ENCODE measurements around the gene PCDH15.

Gene PCDH15

GRCh38 chr10:54120806-54121205 is 680.2 kb downstream of the PCDH15 start:
- no peak for DNase-seq

DNA sequence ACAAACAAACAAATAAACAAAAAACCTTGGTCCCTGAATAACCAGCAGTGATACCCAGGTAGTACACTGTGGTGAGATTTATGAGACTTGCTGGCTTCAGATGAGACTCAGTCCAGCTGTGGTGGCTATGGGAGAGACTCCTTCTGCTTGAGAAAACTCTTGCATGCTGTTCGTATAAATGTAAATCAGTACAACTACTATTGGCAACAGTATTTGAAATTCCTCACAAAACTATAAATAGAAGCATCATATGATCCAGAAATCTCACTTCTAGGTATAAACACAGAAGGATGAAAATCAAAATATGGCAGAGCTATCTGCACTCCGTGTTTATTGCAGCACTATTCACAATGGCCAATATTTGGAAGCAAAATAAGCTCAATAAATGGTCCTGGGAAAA is 692.1 kb downstream of the PCDH15 start:
- DNase-seq: no peak

DNA sequence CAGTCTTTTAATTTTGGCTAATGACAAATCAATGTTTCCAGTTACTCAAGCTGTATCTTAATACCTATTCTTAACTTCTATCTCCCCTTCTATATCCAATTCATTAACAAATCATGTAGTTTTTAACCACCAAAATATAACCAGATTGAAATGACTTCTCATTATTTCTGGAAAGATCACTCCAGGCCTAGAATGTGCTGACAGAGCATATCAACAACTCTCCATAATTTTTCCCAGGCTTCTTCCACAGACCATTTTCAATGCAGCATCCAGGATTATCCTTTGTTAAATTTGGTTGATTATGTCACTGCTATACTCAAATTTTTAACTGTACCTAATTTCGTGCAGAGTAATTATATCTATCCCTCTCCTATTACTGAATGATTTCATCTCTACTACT is 704.1 kb downstream of the PCDH15 start:
- no peak for DNase-seq

DNA sequence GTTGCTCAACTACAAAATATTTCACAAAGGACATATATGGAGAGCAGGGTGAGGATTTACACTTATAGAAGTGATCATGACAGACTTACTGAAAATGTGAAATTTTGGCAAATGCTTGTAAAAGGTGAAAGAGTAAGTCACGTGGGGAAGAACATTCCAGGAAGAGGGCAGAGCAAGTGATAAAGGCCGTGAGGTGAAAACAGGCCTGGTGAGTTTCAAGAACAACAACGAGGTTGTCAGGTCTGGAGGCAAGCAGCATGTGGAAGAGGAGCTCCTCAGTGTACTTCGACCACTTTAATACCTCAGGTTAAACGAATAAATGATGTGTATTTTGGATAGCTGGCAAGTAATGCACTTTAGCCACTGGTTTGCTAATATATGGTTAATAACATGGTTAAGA is 706.7 kb downstream of the PCDH15 start:
- no peak for DNase-seq

GRCh38 chr10:54091237-54091636 is 709.8 kb downstream of the PCDH15 start:
- DNase-seq: no peak

- no peak for DNase-seq
Observed at GRCh38 chr10:54081950-54082349, 719.1 kb downstream of the PCDH15 start.

DNA sequence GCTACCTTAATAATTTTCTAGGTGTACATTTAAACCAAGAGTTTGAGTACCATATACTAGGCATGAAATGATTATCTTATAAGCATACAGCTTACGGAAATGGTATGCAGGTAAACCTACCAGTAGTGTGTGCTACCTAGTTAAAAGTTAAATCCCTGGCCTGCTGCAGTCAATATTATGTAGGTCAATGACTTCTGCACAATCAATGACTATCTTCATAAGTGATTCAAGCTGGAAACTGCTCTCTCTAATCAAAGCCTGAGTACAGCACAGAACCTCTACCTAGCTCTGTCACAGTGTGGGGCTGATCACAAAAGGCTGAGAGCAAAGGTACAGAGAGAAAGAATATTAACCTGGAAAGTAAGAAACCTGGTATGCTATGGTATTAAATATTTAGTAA is 733.7 kb downstream of the PCDH15 start:
- no peak for DNase-seq

DNA sequence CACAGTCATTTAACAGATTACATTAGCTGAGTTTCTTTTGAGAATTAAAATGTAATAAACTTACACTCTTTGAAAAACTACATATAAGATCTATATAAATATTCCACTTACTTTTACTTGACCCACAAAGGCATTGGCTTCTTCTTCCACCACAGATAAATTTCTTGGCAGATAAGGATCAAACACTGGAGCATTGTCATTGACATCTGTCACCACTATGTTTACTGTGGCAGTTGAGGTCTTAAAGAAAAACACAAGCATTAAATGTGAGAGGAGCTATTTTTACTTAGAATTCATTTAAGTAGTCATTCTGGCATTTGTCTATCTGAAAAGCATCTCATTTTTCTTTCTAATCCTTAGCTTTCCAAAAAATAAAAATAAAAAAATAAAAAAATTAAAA is 734.4 kb downstream of the PCDH15 start:
- DNase-seq: no peak

DNA sequence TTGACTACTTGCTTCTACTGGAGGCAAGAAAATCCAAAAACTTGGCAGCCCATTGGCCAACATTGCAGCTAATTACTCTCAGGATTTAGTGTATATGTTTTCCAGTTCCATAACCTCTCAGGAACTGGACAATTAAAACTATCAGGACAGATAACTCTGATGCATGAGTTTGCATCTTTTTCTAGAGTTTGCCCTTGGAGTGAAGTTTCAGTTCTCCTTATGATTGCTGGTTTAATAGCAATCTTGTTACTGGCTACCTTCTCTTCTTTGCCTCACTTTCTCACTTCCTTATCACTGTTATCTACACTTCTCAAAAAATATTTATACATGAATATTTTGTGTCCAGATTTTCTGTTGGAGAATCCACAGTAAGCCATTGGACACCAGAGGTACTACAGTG is 735.9 kb downstream of the PCDH15 start:
- DNase-seq: no peak

DNA sequence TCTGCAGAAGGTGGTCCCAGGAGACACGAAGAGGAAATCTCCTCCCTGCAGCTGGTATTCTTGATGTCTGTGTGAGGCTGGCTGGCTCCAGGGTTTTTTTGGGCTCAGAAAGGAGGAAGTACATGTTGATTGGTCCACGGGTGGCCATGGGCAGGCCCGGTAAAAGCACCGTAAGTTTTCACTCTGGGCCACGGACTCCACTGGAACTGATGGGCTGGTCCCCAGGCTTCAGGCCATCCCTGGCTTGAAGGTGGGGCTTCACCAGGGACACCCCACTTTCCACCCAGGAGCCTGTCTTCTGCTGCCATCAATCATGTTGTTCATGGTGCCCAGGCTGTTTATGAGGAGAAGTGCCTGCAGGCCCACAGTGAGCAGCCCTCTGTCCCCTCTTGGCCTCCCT is 736.8 kb downstream of the PCDH15 start:
- no peak for DNase-seq

DNA sequence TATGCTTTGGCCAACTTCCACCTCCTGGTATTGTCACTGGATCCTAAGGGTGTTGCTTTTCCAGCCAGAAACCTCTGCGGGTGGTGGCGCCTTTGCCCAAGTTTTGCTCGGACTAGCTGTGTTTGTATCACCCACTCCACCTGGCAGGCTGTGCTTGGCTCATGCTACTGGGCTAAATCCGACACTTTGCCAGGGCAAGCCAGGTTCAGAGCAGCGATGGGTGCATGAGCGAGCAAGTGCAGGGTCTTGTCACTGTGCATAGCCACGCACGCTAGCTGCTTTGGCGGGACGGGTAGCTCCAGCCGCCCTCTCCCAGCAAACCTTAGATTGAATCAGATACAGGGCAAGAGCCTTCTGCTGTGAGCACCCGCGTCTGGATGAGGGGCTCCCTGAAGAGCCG is 737.5 kb downstream of the PCDH15 start:
- no peak for DNase-seq

DNA sequence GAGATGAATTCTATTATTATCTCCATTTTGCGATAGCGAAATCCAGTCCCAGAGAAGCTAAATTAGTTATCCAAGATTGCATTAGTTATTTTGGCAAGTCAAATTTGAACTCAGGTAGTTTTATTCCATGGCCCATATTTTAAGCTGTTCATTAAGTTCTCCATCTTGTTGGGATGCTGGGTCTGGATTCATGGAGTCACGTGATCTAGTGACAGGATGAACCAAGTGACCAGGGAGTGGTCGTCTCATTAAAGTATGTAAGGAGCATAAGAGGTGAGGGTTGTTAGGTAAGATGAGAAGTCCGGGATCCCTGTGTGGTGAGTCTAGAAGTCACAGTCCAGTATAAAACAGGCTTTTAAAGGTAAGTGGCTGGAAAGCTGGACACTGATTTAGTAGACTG is 740.5 kb downstream of the PCDH15 start:
- DNase-seq: no peak

DNA sequence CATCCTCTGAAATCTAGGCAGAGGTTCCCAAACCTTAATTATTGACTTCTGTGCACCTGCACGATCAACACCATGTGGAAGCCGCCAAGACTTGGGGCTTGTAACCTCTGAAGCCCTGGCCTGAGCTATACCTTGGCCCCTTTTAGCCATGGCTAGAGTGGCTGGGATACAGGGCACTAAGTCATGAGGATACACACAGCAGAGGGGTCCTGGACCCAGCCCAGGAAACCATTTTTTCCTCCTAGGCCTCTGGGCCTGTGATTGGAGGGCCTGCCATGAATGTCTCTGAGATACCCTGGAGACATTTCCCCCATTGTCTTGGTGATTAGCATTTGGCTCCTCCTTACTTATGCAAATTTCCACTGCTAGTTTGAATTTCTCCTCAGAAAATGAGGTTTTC is 743.7 kb downstream of the PCDH15 start:
- DNase-seq: no peak

DNA sequence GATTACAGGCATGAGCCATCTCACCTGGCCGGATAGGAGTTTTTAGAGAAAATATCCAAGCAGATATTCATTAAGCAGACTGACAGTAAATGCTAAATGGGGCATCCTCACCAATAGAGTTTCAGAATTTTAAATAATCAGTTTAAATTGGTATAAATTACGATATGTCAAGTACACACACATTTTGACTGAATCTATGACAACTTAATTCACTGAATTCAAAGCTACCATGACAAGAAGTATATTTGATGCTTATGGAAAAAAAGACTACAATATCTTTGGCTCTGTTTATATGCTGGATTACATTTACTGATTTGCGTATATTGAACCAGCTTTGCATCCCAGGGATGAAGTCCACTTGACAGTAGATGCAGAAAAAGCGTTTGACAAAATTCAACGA is 774.7 kb downstream of the PCDH15 start:
- DNase-seq: no peak

GRCh38 chr10:54011117-54011516 is 789.9 kb downstream of the PCDH15 start:
- no peak for DNase-seq

DNA sequence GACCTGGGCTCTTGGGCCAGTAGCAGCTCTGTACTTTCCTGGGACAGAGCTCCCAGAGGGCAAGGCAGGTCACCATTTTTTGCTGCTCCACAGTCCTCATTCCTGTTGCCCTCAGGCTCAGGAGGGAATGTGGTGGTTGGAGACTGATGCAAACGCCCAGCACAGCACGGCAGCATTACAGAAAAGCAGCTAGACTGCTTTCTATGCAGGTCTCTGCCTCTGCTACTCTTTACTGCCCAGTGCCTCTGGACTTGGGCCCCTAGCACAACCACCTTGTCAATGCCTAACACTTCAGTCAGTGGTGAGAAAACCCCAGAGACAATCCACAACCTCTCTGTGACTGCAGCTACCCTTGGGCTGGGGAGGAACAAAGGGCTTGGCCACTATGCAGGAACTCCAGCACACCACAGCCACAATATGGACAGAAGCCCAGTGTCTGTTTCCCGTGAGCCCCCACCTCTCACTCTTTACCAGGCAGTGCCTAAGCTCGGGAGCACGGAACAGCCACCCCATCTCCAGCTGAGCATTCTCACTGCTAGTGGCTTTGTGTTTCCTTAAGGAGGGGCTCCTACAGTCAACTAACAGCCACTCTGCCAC is 790.6 kb downstream of the PCDH15 start:
- no peak for DNase-seq

- DNase-seq: no peak
Observed at GRCh38 chr10:54009672-54010071, 791.4 kb downstream of the PCDH15 start.

- no peak for DNase-seq
Observed at GRCh38 chr10:54002077-54002476, 799.0 kb downstream of the PCDH15 start.

DNA sequence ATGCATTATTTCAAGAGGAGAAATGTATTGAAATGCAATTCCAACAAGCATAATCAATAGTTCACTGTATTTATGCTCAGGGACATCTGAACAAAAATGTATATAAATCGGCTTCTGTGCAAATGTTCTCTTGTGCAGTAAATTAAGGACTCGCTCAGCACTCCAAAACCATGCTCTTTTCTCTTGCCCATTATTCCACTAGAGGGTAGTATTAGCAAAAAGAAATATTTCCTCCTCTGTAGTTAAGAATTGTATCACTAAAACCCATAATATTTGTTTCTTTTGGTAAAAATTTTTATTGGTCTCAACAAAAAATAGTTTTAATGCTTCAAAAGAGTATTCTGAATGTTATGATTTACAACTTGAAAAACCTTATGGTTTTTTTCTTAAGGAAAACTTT is 803.1 kb downstream of the PCDH15 start:
- DNase-seq: no peak

- no peak for DNase-seq
Observed at GRCh38 chr10:53990799-53991238, 810.2 kb downstream of the PCDH15 start.

DNA sequence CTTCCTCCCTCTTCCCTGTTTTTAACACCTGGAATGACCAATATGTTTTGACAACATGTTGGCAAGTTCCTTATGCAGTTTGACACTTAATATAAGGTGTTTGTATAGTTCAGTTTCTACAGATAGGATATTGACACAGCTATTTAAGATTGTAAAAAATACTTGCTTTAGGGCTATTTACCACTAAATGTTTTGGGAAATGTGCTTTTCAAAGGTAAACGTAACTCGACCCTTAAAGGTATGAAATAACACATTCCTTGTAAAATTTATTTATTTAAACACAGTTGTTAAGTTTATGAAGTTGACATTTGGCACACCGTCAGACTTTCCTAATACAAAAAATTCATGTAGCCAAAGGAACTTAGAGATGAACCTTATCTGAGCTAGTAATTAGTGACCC is 817.6 kb downstream of the PCDH15 start:
- DNase-seq: no peak

DNA sequence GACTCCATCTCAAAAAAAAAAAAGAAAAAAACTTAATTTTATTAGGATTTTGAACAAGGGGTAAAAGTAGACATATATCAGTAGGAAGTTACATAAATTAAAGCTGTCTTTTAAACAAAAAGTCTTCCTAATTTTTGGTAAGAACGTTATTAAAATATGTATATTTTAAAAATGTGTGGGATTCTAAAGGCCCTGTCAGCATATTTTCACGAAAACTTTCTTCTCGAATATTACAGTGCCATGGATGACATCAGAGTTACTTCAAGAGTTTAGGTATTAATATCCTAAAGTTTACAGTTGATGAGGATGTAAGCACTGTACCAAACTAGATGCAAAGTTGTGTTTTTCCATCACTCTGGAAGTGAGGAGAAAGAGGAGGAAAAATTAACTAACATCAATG is 820.8 kb downstream of the PCDH15 start:
- no peak for DNase-seq

GRCh38 chr10:53978301-53978700 is 822.7 kb downstream of the PCDH15 start:
- no peak for DNase-seq

DNA sequence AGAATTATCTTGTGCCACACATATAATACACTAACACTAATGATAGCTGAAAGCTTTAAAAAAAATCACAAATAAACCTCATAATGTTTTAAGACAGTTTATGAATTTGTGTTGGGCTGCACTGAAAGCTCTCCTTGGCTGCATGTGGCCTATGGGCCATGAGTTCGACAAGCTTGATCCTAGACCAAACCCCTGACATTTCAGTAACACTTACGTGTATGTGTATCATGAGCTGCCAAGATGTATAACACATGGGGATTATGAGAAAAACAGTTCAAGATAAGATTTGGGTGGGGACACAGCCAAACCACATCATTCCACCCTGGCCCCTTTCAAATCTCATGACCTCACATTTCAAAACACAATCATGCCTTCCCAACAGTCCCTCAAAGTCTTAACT is 823.8 kb downstream of the PCDH15 start:
- no peak for DNase-seq

DNA sequence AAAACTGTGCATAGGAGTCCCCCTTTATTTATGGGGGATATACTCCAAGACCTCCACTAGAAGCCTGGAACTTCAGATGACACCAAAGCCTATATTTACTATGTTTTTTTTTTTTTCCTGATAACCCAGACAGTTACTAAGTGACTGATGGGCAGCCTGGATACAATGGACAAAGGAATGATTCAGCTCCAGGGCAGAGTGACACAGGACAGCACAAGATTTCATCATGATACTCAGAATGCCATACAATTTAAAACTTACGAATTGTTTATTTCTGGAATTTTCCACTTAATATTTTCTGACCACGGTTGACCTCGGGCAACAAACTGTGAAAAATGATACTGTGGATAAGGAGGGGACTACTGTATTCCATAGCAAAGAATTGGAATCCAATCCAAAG is 843.6 kb downstream of the PCDH15 start:
- DNase-seq: no peak

DNA sequence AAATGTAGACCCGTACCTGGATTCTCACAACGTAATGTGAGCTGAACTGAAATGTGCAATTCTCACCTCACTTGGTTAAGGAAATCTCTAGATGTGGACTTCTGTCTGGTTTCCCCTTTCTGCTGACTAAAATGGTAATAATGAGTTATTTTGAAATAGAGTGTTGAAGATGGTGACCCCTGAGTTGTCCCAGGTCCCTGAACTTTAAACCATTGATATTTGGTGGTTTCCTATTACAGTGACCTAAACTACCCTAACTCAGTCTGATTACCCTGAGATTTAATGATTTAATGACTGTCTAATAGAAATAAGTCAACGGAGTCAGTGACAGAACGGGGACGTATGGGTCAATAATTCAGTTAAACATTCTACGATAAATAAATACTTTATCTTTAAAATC is 845.9 kb downstream of the PCDH15 start:
- DNase-seq: no peak

Measured in CD4-positive, alpha-beta T cell treated with Interferon gamma for 1 hour (primary cell).